Brain pericyte (primary cell): ENCODE results near the gene JCHAIN.

Experiments
- DNase-seq: peaks from one replicate; pipeline ENCODE4 v3.0.0-alpha.2; 2012; ENCODE audit warnings: low read depth, low spot score

Gene JCHAIN

GRCh38 chr4:70640192-70640591 lies 26.1 kb downstream of the JCHAIN start:
- no peak for DNase-seq

GRCh38 chr4:70637239-70637913 lies 28.9 kb downstream of the JCHAIN start:
- no peak for DNase-seq

GRCh38 chr4:70634482-70634881 lies 31.8 kb downstream of the JCHAIN start:
- no peak for DNase-seq

GRCh38 chr4:70632028-70632427 lies 34.3 kb downstream of the JCHAIN start:
- DNase-seq = no peak

GRCh38 chr4:70630162-70630561 lies 36.1 kb downstream of the JCHAIN start:
- DNase-seq = no peak

- no peak for DNase-seq
These were observed 36.7 kb downstream of the JCHAIN start for GRCh38 chr4:70629469-70630090.

- DNase-seq = no peak
These were observed 37.9 kb downstream of the JCHAIN start, which contains the start of gene ENAM for GRCh38 chr4:70628444-70628843. ENAM (plus strand) TSS chr4:70628744; CDS start chr4:70629501, 757 bp downstream.

GRCh38 chr4:70627620-70628019 lies 38.7 kb downstream of the JCHAIN start:
- DNase-seq = no peak

GRCh38 chr4:70624226-70624793 lies 42.0 kb downstream of the JCHAIN start:
- no peak for DNase-seq

- no peak for DNase-seq
These were observed 43.0 kb downstream of the JCHAIN start for GRCh38 chr4:70623323-70623722.

GRCh38 chr4:70619778-70620177 lies 46.5 kb downstream of the JCHAIN start:
- no peak for DNase-seq

GRCh38 chr4:70619288-70619687 lies 47.0 kb downstream of the JCHAIN start:
- no peak for DNase-seq

- DNase-seq = no peak
These were observed 52.1 kb downstream of the JCHAIN start for GRCh38 chr4:70614184-70614555.

GRCh38 chr4:70613306-70614183 lies 52.8 kb downstream of the JCHAIN start:
- no peak for DNase-seq

- no peak for DNase-seq
These were observed 58.0 kb downstream of the JCHAIN start for GRCh38 chr4:70608324-70608723.

GRCh38 chr4:70607334-70607853 lies 58.9 kb downstream of the JCHAIN start:
- no peak for DNase-seq

GRCh38 chr4:70606459-70606858 lies 59.8 kb downstream of the JCHAIN start:
- DNase-seq = no peak
